ENCODE measurements around the gene C2CD2.
A peak's percentile ranks its signal among the peaks of the same experiment; 100 is the strongest.

Gene C2CD2

GRCh38 chr21:41932576-41933312 is 21.1 kb downstream of the C2CD2 start:
- DNase-seq (ENCODE audit: low spot score): peak; percentile 63

GRCh38 chr21:41932191-41932575 is 21.6 kb downstream of the C2CD2 start:
- DNase-seq (ENCODE audit: low spot score): peak; percentile 84

- DNase-seq (ENCODE audit: low spot score): no peak
Measured at GRCh38 chr21:41931041-41931451, 22.8 kb downstream of the C2CD2 start.

- no peak for DNase-seq (ENCODE audit: low spot score)
Measured at GRCh38 chr21:41929248-41929647, 24.6 kb downstream of the C2CD2 start.

GRCh38 chr21:41928621-41929220 is 25.1 kb downstream of the C2CD2 start:
- DNase-seq (ENCODE audit: low spot score): no peak

GRCh38 chr21:41927727-41928409 is 25.9 kb downstream of the C2CD2 start:
- DNase-seq (ENCODE audit: low spot score): no peak

- no peak for DNase-seq (ENCODE audit: low spot score)
Measured at GRCh38 chr21:41926807-41927171, 27.0 kb downstream of the C2CD2 start.

- DNase-seq (ENCODE audit: low spot score): peak; percentile 65
Measured at GRCh38 chr21:41926117-41926806, 27.6 kb downstream of the C2CD2 start.

- DNase-seq (ENCODE audit: low spot score): no peak
Measured at GRCh38 chr21:41925767-41926116, 28.1 kb downstream of the C2CD2 start.

GRCh38 chr21:41924368-41924754 is 29.5 kb downstream of the C2CD2 start:
- no peak for DNase-seq (ENCODE audit: low spot score)

GRCh38 chr21:41923631-41924367 is 30.0 kb downstream of the C2CD2 start:
- DNase-seq (ENCODE audit: low spot score): peak; percentile 41

GRCh38 chr21:41923186-41923585 is 30.6 kb downstream of the C2CD2 start:
- DNase-seq (ENCODE audit: low spot score): no peak

GRCh38 chr21:41921021-41921420 is 32.8 kb downstream of the C2CD2 start:
- DNase-seq (ENCODE audit: low spot score): no peak

- no peak for DNase-seq (ENCODE audit: low spot score)
Measured at GRCh38 chr21:41920476-41920875, 33.3 kb downstream of the C2CD2 start.

GRCh38 chr21:41919666-41920398 is 34.0 kb downstream of the C2CD2 start:
- no peak for DNase-seq (ENCODE audit: low spot score)

- no peak for DNase-seq (ENCODE audit: low spot score)
Measured at GRCh38 chr21:41918561-41919358, 35.1 kb downstream of the C2CD2 start.

- DNase-seq (ENCODE audit: low spot score): no peak
Measured at GRCh38 chr21:41917531-41917930, 36.3 kb downstream of the C2CD2 start.

GRCh38 chr21:41916888-41917433 is 36.9 kb downstream of the C2CD2 start:
- DNase-seq (ENCODE audit: low spot score): no peak

GRCh38 chr21:41914965-41915364 is 38.9 kb downstream of the C2CD2 start:
- DNase-seq (ENCODE audit: low spot score): no peak

- no peak for DNase-seq (ENCODE audit: low spot score)
Measured at GRCh38 chr21:41914358-41914757, 39.5 kb downstream of the C2CD2 start.

Measured in AG20443 (cell line).